ENCODE results near the gene MIAT. TPM values are rescaled to one million over a fixed set of nuclear protein-coding genes. Genes with fewer than 3 reads are reported as not detected.

MIAT gene
- total and polyA plus RNA-seq, 2 donors from 2014 or later = 0.04 to 6.8 TPM

- TF ChIP-seq, protein P1, sequence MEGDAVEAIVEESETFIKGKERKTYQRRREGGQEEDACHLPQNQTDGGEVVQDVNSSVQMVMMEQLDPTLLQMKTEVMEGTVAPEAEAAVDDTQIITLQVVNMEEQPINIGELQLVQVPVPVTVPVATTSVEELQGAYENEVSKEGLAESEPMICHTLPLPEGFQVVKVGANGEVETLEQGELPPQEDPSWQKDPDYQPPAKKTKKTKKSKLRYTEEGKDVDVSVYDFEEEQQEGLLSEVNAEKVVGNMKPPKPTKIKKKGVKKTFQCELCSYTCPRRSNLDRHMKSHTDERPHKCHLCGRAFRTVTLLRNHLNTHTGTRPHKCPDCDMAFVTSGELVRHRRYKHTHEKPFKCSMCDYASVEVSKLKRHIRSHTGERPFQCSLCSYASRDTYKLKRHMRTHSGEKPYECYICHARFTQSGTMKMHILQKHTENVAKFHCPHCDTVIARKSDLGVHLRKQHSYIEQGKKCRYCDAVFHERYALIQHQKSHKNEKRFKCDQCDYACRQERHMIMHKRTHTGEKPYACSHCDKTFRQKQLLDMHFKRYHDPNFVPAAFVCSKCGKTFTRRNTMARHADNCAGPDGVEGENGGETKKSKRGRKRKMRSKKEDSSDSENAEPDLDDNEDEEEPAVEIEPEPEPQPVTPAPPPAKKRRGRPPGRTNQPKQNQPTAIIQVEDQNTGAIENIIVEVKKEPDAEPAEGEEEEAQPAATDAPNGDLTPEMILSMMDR (IDR thresholded peaks at IDR 0.05; ENCODE audit: borderline replicate concordance, extremely low read depth, insufficient read depth) = no peak
- H3K9me3 ChIP-seq (ENCODE audit: control insufficient read depth in 2 of 3, insufficient read depth in 1 of 3, low read length in 3 of 3) = no peaks in the 10 kb centered on the region
- no peaks in the 10 kb centered on the region for H3K4me1 ChIP-seq (ENCODE audit: control insufficient read depth in 2 of 3, insufficient read depth in 2 of 3, low read depth in 1 of 3, low read length in 3 of 3)
- H3K9ac ChIP-seq (ENCODE audit: low read length in 3 of 3) = no peak overlapping the region
- intact Hi-C loops (cut with DNase I) = no loop called here
- no peak for FAIRE-seq
- no peak for DNase-seq
- H3K36me3 ChIP-seq (ENCODE audit: control insufficient read depth in 2 of 3, insufficient read depth in 3 of 3, low read length in 3 of 3) = no peaks in the 10 kb centered on the region
- no peak overlapping the region for H3K27ac ChIP-seq (ENCODE audit: low read depth in 2 of 2, low read length in 2 of 2)
- H3K27me3 ChIP-seq (ENCODE audit: control insufficient read depth, insufficient read depth, low read length) = no peaks in the 10 kb centered on the region
- no peak overlapping the region for H3K4me3 ChIP-seq (ENCODE audit: low read length in 3 of 3)
Observed at GRCh38 chr22:26634189-26634588, 23.2 kb upstream of the MIAT start.

DNA sequence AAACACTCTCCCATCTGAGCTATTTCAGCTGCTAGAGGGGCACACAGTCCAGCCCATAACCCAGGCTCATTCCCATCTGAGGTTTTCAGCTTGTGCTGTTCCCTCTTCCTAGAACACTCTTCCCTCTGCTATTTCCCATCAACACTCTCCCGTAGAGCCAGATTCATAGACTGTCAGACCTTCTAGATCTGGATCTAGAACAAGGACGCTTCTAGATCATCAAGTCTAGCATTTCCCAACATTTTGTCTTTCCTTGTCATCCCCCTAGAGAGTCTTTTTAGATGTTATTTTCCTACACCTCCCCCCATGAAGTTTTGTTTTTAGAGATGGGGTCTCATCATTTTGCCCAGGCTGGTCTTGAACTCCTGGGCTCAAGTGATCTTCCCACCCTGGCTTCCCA lies 22.3 kb upstream of the MIAT start:
- TF ChIP-seq, protein P1 (IDR thresholded peaks at IDR 0.05; ENCODE audit: borderline replicate concordance, extremely low read depth, insufficient read depth) = no peak
- no peaks in the 10 kb centered on the region for H3K27me3 ChIP-seq (ENCODE audit: control insufficient read depth, insufficient read depth, low read length)
- no peaks in the 10 kb centered on the region for H3K36me3 ChIP-seq (ENCODE audit: control insufficient read depth in 2 of 3, insufficient read depth in 3 of 3, low read length in 3 of 3)
- H3K9me3 ChIP-seq (ENCODE audit: control insufficient read depth in 2 of 3, insufficient read depth in 1 of 3, low read length in 3 of 3) = no peaks in the 10 kb centered on the region
- H3K4me1 ChIP-seq (ENCODE audit: control insufficient read depth in 2 of 3, insufficient read depth in 2 of 3, low read depth in 1 of 3, low read length in 3 of 3) = no peaks in the 10 kb centered on the region
- intact Hi-C loops (cut with DNase I) = no loop called here
- FAIRE-seq = no peak
- no peak for DNase-seq
- no peak overlapping the region for H3K4me3 ChIP-seq (ENCODE audit: low read length in 3 of 3)
- H3K9ac ChIP-seq (ENCODE audit: low read length in 3 of 3) = no peak overlapping the region
- H3K27ac ChIP-seq (ENCODE audit: low read depth in 2 of 2, low read length in 2 of 2) = no peak overlapping the region

DNA sequence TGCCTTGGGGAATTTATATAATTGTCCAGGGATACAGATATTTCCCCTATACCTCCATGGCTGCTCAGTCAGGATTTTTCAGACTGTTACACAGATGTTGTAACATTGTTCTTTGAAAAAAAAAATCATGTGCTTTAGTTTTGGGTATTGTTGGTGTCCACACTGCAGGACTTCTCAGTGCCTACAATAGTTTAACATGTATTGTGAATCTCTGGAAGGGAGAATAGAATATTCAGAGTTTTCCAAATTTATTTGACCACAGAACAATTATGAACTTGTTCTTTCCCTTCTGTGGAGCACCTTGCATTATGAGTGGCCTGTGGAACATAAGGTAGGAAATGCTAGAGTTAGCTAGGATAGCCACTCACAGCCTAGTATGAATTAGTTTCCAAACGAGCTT lies 21.1 kb upstream of the MIAT start:
- no peaks in the 10 kb centered on the region for H3K4me1 ChIP-seq (ENCODE audit: control insufficient read depth in 2 of 3, insufficient read depth in 2 of 3, low read depth in 1 of 3, low read length in 3 of 3)
- FAIRE-seq (no peak), DNase-seq (no peak)
- intact Hi-C loops (cut with DNase I) = no loop called here
- no peaks in the 10 kb centered on the region for H3K27me3 ChIP-seq (ENCODE audit: control insufficient read depth, insufficient read depth, low read length)
- H3K4me3 ChIP-seq (ENCODE audit: low read length in 3 of 3) = no peak overlapping the region
- H3K36me3 ChIP-seq (ENCODE audit: control insufficient read depth in 2 of 3, insufficient read depth in 3 of 3, low read length in 3 of 3) = no peaks in the 10 kb centered on the region
- TF ChIP-seq, protein P1 (IDR thresholded peaks at IDR 0.05; ENCODE audit: borderline replicate concordance, extremely low read depth, insufficient read depth) = no peak
- no peak overlapping the region for H3K27ac ChIP-seq (ENCODE audit: low read depth in 2 of 2, low read length in 2 of 2)
- H3K9me3 ChIP-seq (ENCODE audit: control insufficient read depth in 2 of 3, insufficient read depth in 1 of 3, low read length in 3 of 3) = no peaks in the 10 kb centered on the region
- H3K9ac ChIP-seq (ENCODE audit: low read length in 3 of 3) = no peak overlapping the region
